ENCODE results near the gene AURKB. TPM values are rescaled to one million over a fixed set of nuclear protein-coding genes. Genes with fewer than 3 reads are reported as not detected.

Gene AURKB
- total and polyA plus RNA-seq, 2 of the 13 experiments (the other 11 are each of a cell fraction or from before 2014, with no cell fraction given), result 29.5 to 75.3 TPM

- TF ChIP-seq TERF1 (CRISPR knock-in tag; IDR thresholded peaks at IDR 0.05), result no peak
- TF ChIP-seq FOXO1 (CRISPR knock-in tag; IDR thresholded peaks at IDR 0.05), result no peak; the same call in 1 of the 2 replicates
- TF ChIP-seq ZBTB20 (CRISPR knock-in tag; IDR thresholded peaks at IDR 0.05; ENCODE audit: borderline replicate concordance, low read depth), result peak; percentile 51; the same call in 1 of the 2 replicates
- no peak for TF ChIP-seq ZBTB8A (CRISPR knock-in tag; IDR thresholded peaks at IDR 0.05; ENCODE audit: borderline replicate concordance, low read depth)
- peak; percentile 34; the same call in 1 of the 2 replicates for TF ChIP-seq ZNF768 (CRISPR knock-in tag; IDR thresholded peaks at IDR 0.05)
- TF ChIP-seq FOXC1 (CRISPR knock-in tag; IDR thresholded peaks at IDR 0.05; ENCODE audit: borderline replicate concordance), result no peak
- TF ChIP-seq POLR2G (IDR thresholded peaks at IDR 0.05; ENCODE audit: low read depth, low read length), result no peak
- 0 out of 2 replicates have a peak, but pooled peaks have one; percentile 9 for TF ChIP-seq ESRRA (CRISPR knock-in tag; IDR thresholded peaks at IDR 0.05; ENCODE audit: low read depth)
- no peak for TF ChIP-seq ZNF207 (IDR thresholded peaks at IDR 0.05; ENCODE audit: borderline replicate concordance)
- peak; percentile 61 for TF ChIP-seq HOXA3 (CRISPR knock-in tag; IDR thresholded peaks at IDR 0.05)
- TF ChIP-seq SRSF9 (IDR thresholded peaks at IDR 0.05; ENCODE audit: borderline replicate concordance, insufficient read depth, low read depth, low read length, poor library complexity, severe bottlenecking), result no peak
- no peak for TF ChIP-seq ZNF276 (CRISPR knock-in tag; IDR thresholded peaks at IDR 0.05; ENCODE audit: low read depth)
- no peak for TF ChIP-seq ATF3 (CRISPR knock-in tag; IDR thresholded peaks at IDR 0.05)
- no peak for TF ChIP-seq ZKSCAN1 (IDR thresholded peaks at IDR 0.05; ENCODE audit: low read length)
- TF ChIP-seq ZFP82 (CRISPR knock-in tag; IDR thresholded peaks at IDR 0.05; ENCODE audit: borderline replicate concordance), result 0 out of 2 replicates have a peak, but pooled peaks have one; percentile 24
- no peak for TF ChIP-seq JARID2 (CRISPR knock-in tag; IDR thresholded peaks at IDR 0.05; ENCODE audit: insufficient replicate concordance)
- TF ChIP-seq FOXJ3 (CRISPR knock-in tag; IDR thresholded peaks at IDR 0.05; ENCODE audit: borderline replicate concordance), result no peak
- no peak for TF ChIP-seq IRX3 (CRISPR knock-in tag; IDR thresholded peaks at IDR 0.05; ENCODE audit: borderline replicate concordance, low read depth)
- peak; percentile 99; a peak in 3 of 4 replicates for TF ChIP-seq HMGXB4 (CRISPR knock-in tag; IDR thresholded peaks at IDR 0.05; ENCODE audit: borderline replicate concordance in 1 of 2, low read depth in 1 of 2)
- no peak for TF ChIP-seq AHR (CRISPR knock-in tag; IDR thresholded peaks at IDR 0.05)
- TF ChIP-seq RELA (CRISPR knock-in tag; IDR thresholded peaks at IDR 0.05), result no peak; the same call in 1 of the 2 replicates
- no peak for TF ChIP-seq DRAP1 (CRISPR knock-in tag; IDR thresholded peaks at IDR 0.05)
- no peak for TF ChIP-seq ATM (IDR thresholded peaks at IDR 0.05; ENCODE audit: borderline replicate concordance)
These were observed 24.6 kb downstream of the AURKB start (continued) for GRCh38 chr17:8185582-8186445.

Measured in HepG2 (cell line).